MM.1S (cell line): ENCODE results near the gene CYP24A1.

Experiments used
- DNase-seq: peaks from one replicate; pipeline ENCODE4 v3.0.0-alpha.2; 2015
- H2AFZ ChIP-seq: fragments of 300-600 bp; sonication (generic); 2 replicates; pipeline ENCODE4 v1.6.0; 2016; ENCODE audit warnings: antibody characterized with exemption, low read length
- H3F3A ChIP-seq: fragments of 300-600 bp; sonication (generic); 2 replicates; pipeline ENCODE4 v1.6.1; 2016; ENCODE audit warnings: mild to moderate bottlenecking, antibody characterized with exemption, low read length, moderate library complexity, mixed read lengths; ENCODE audit not compliant: insufficient read depth
- H3K27ac ChIP-seq: fragments of 300-600 bp; sonication (generic); 2 replicates; pipeline ENCODE4 v1.5.1; 2016; ENCODE audit warnings: mild to moderate bottlenecking, low read length
- H3K27me3 ChIP-seq: fragments of 300-600 bp; sonication (generic); replicated peaks from 2 replicates; pipeline ENCODE4 v1.6.0; 2016; ENCODE audit warnings: low read length; ENCODE audit not compliant: insufficient read depth
- H3K36me3 ChIP-seq: fragments of 300-600 bp; sonication (generic); replicated peaks from 2 replicates; pipeline ENCODE4 v1.6.1; 2016; ENCODE audit warnings: mild to moderate bottlenecking, low read length, mixed read lengths; ENCODE audit not compliant: insufficient read depth
- H3K4me1 ChIP-seq: fragments of 300-600 bp; sonication (generic); 2 replicates; pipeline ENCODE4 v1.6.1; 2016; ENCODE audit warnings: low read length, mixed read lengths
- H3K4me2 ChIP-seq: fragments of 300-600 bp; sonication (generic); 2 replicates; pipeline ENCODE4 v1.6.0; 2016; ENCODE audit warnings: low read depth, low read length
- H3K4me3 ChIP-seq: fragments of 300-600 bp; sonication (generic); 2 replicates; pipeline ENCODE4 v1.5.1; 2016; ENCODE audit warnings: low read length, mixed read lengths
- H3K79me2 ChIP-seq: fragments of 300-600 bp; sonication (generic); 2 replicates; pipeline ENCODE4 v1.6.1; 2016; ENCODE audit warnings: mixed run types, low read length, mixed read lengths
- H3K9ac ChIP-seq: fragments of 300-600 bp; sonication (generic); 2 replicates; pipeline ENCODE4 v1.6.1; 2016; ENCODE audit warnings: low read length, mixed read lengths
- H3K9me2 ChIP-seq: fragments of 300-600 bp; sonication (generic); replicated peaks from 2 replicates; pipeline ENCODE4 v1.6.1; 2016; ENCODE audit warnings: mild to moderate bottlenecking, low read length, mixed read lengths; ENCODE audit not compliant: insufficient read depth
- H3K9me3 ChIP-seq: fragments of 300-600 bp; sonication (generic); replicated peaks from 2 replicates; pipeline ENCODE4 v1.6.1; 2016; ENCODE audit warnings: mild to moderate bottlenecking, low read length, mixed read lengths; ENCODE audit not compliant: insufficient read depth
- H4K20me1 ChIP-seq: fragments of 300-600 bp; sonication (generic); 2 replicates; pipeline ENCODE4 v1.6.1; 2016; ENCODE audit warnings: mild to moderate bottlenecking, low read length, moderate library complexity, mixed read lengths; ENCODE audit not compliant: insufficient read depth
- CTCF ChIP-seq: fragments of 300-600 bp; sonication (generic); IDR thresholded peaks from 2 replicates; pipeline ENCODE4 v1.5.1; 2016; ENCODE audit warnings: antibody characterized with exemption, low read length, mixed read lengths
- EZH2 ChIP-seq: fragments of 300-600 bp; sonication (generic); optimal IDR thresholded peaks from 2 replicates; pipeline ENCODE3; 2017; ENCODE audit warnings: low read depth, mild to moderate bottlenecking, antibody characterized with exemption, low read length, mixed read lengths
- EZH2phosphoT487 ChIP-seq: fragments of 300-600 bp; sonication (generic); IDR thresholded peaks from 2 replicates; pipeline ENCODE4 v1.6.1; 2018; ENCODE audit warnings: antibody characterized with exemption, low read length

Gene CYP24A1

GRCh38 chr20:54172856-54173652, 732 bp downstream of the CYP24A1 start:
- DNase-seq: no peak
- no peaks in the 10 kb centered on the region for H3K79me2 ChIP-seq
- no peaks in the 10 kb centered on the region for H4K20me1 ChIP-seq
- H3K9ac ChIP-seq: no peak overlapping the region
- TF ChIP-seq CTCF (no peak), EZH2phosphoT487 (no peak), EZH2 (no peak)
- H3K36me3 ChIP-seq: no peaks in the 10 kb centered on the region
- peak overlapping the region; percentile 27; the same call in 1 of the 2 replicates for H3K4me3 ChIP-seq
- no peaks in the 10 kb centered on the region for H3K4me1 ChIP-seq
- H3K9me2 ChIP-seq: no peaks in the 10 kb centered on the region
- no peak overlapping the region for H2AFZ ChIP-seq
- H3F3A ChIP-seq: no peaks in the 10 kb centered on the region
- H3K27ac ChIP-seq: no peak overlapping the region
- peak overlapping the region; percentile 57; the same call in 1 of the 2 replicates for H3K4me2 ChIP-seq
- H3K27me3 ChIP-seq: peaks cover 23% of the 10 kb centered on the region; the same call in 1 of the 2 replicates
- no peaks in the 10 kb centered on the region for H3K9me3 ChIP-seq

- peak overlapping the region; percentile 27; the same call in 1 of the 2 replicates for H3K4me3 ChIP-seq
- H3K9me2 ChIP-seq: no peaks in the 10 kb centered on the region
- H3K4me2 ChIP-seq: peak overlapping the region; percentile 57; the same call in 1 of the 2 replicates
- no peaks in the 10 kb centered on the region for H3F3A ChIP-seq
- H3K27me3 ChIP-seq: peaks cover 23% of the 10 kb centered on the region; the same call in 1 of the 2 replicates
- H3K4me1 ChIP-seq: no peaks in the 10 kb centered on the region
- no peaks in the 10 kb centered on the region for H3K9me3 ChIP-seq
- no peaks in the 10 kb centered on the region for H3K79me2 ChIP-seq
- no peak overlapping the region for H3K27ac ChIP-seq
- no peaks in the 10 kb centered on the region for H3K36me3 ChIP-seq
- H3K9ac ChIP-seq: no peak overlapping the region
- H4K20me1 ChIP-seq: no peaks in the 10 kb centered on the region
- no peak overlapping the region for H2AFZ ChIP-seq
- no peak for DNase-seq
- no peak for TF ChIP-seq CTCF
- TF ChIP-seq EZH2phosphoT487: no peak
- TF ChIP-seq EZH2: no peak
Observed at GRCh38 chr20:54172532-54172855, 1.3 kb downstream of the CYP24A1 start.

- Histone ChIP-seq H3K9ac (no peak overlapping the region), H3K27me3 (peaks cover 23% of the 10 kb centered on the region; the same call in 1 of the 2 replicates), H3K9me3 (no peaks in the 10 kb centered on the region), H3F3A (no peaks in the 10 kb centered on the region), H3K27ac (no peak overlapping the region), H3K4me1 (no peaks in the 10 kb centered on the region), H3K9me2 (no peaks in the 10 kb centered on the region), H3K36me3 (no peaks in the 10 kb centered on the region), H3K79me2 (no peaks in the 10 kb centered on the region), H3K4me3 (no peak overlapping the region), H3K4me2 (no peak overlapping the region), H2AFZ (no peak overlapping the region), H4K20me1 (no peaks in the 10 kb centered on the region)
- DNase-seq: no peak
- TF ChIP-seq EZH2phosphoT487: no peak
- TF ChIP-seq EZH2: no peak
- TF ChIP-seq CTCF: no peak
Observed at GRCh38 chr20:54170963-54171362, 2.8 kb downstream of the CYP24A1 start.
